Kidney (tissue), 14 donors: ENCODE results near the gene WNT3A. TPM values are rescaled to one million over a fixed set of nuclear protein-coding genes. Genes with fewer than 3 reads are reported as not detected.
"Not testable (repeated sequence)": the region's sequence is repeated elsewhere in the genome, so short reads cannot be mapped to it uniquely, and the experiment has no call there.

Experiments
- DNase-seq, 5 donors: peaks; one replicate each; pipeline ENCODE4 v3.0.0-alpha.2; 2013 to 2020
- FAIRE-seq: peaks from 2 replicates; lab custom pipeline; 2012; peaks lifted over from hg19 to GRCh38; lab: Jason Lieb, UNC
- H3K27ac ChIP-seq, 2 donors: one replicate each; pipeline ENCODE4 v1.7.0; 2013; ENCODE audit warnings: low read depth in 2 of 2, low read length in 2 of 2, inconsistent platforms in 1 of 2
- H3K27me3 ChIP-seq: one replicate; pipeline ENCODE4 v1.7.1; 2013; ENCODE audit warnings: low read length, inconsistent platforms; ENCODE audit not compliant: control insufficient read depth, insufficient read depth
- H3K36me3 ChIP-seq, 3 donors: one replicate each; pipeline versions ENCODE4 v1.7.0 to v1.7.1; 2013; ENCODE audit warnings: low read length in 3 of 3, control low read depth in 1 of 3, inconsistent platforms in 1 of 3; ENCODE audit not compliant: insufficient read depth in 3 of 3, control insufficient read depth in 2 of 3
- H3K4me1 ChIP-seq, 3 donors: one replicate each; pipeline versions ENCODE4 v1.7.0 to v1.7.1; 2013; ENCODE audit warnings: low read length in 3 of 3, inconsistent platforms in 1 of 3, low read depth in 1 of 3; ENCODE audit not compliant: control insufficient read depth in 2 of 3, insufficient read depth in 2 of 3
- H3K4me3 ChIP-seq, 3 donors: one replicate each; pipeline versions ENCODE4 v1.7.0 to v1.8.1; 2013; ENCODE audit warnings: low read length in 3 of 3, control low read depth in 1 of 3, inconsistent platforms in 1 of 3
- H3K9ac ChIP-seq, 3 donors: one replicate each; pipeline versions ENCODE4 v1.7.0 to v1.7.1; 2013; ENCODE audit warnings: low read length in 3 of 3, control low read depth in 1 of 3, inconsistent platforms in 1 of 3
- H3K9me3 ChIP-seq, 3 donors: one replicate each; pipeline versions ENCODE4 v1.7.0 to v1.7.1; 2013; ENCODE audit warnings: low read length in 3 of 3, control low read depth in 1 of 3, inconsistent platforms in 1 of 3; ENCODE audit not compliant: control insufficient read depth in 2 of 3, insufficient read depth in 1 of 3
- intact Hi-C: fragments of 100-400 bp; cut with DNase I; formaldehyde crosslinking; loops from one replicate; pipeline ENCODE4 v1.11.1; 2022
- polyA plus RNA-seq: library from polyadenylated mRNA; stranded (reverse); fragments of 350-450 nt; fragmentation: Illumina TruSeq; extraction: RNeasy Lipid Tissue Mini Kit (QIAGEN cat#74804); gene quantifications from one replicate; pipeline ENCODE4 v1.2.3, GENCODE V29; 2014; ENCODE audit warnings: low read depth, low replicate concordance; ENCODE audit not compliant: insufficient read depth
- total RNA-seq: library from RNA; stranded (reverse); fragmentation: NEBNext Ultra II Directional; extraction: Animal tissue kit (Norgen Biotek cat#: 25700); gene quantifications from one replicate; pipeline ENCODE4 v1.2.1, GENCODE V29; 2021
- TF ChIP-seq, protein P1 (sequence below): IDR thresholded peaks from 3 replicates; pipeline ENCODE4 v1.5.1; 2012; ENCODE audit warnings: mild to moderate bottlenecking, moderate library complexity, borderline replicate concordance; ENCODE audit not compliant: insufficient read depth; ENCODE audit errors: extremely low read depth
- donor health status: control.
- donor health status: control.
- donor health status: control.
- donor health status: control.
- donor health status: control.
- donor health status: DM: yes; HTN: yes; CAD: no.
- donor health status: Normal renal cell carcinoma (clear cell type).

WNT3A gene
- total and polyA plus RNA-seq, 2 donors from 2014 or later: not detected

DNA sequence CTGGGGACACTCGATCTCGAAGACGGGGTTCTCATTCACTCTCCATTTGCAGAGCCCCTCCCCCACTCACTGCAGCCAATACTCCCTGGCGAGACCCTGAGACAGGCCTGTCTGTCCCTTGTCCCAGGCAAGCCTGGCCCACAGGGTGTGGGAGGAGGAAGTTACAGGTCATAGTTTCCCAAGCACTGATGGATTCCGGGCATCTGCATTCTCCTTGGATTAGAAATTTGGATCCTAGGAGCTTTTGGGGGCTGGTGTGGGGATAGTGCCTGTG lies 11.3 kb downstream of the WNT3A start:
- H3K4me1 ChIP-seq: no peaks in the 10 kb centered on the region
- no peak overlapping the region for H3K27ac ChIP-seq
- no peak overlapping the region for H3K4me3 ChIP-seq
- H3K36me3 ChIP-seq: no peaks in the 10 kb centered on the region
- no peak for FAIRE-seq
- no peak overlapping the region for H3K9ac ChIP-seq
- TF ChIP-seq, protein P1, sequence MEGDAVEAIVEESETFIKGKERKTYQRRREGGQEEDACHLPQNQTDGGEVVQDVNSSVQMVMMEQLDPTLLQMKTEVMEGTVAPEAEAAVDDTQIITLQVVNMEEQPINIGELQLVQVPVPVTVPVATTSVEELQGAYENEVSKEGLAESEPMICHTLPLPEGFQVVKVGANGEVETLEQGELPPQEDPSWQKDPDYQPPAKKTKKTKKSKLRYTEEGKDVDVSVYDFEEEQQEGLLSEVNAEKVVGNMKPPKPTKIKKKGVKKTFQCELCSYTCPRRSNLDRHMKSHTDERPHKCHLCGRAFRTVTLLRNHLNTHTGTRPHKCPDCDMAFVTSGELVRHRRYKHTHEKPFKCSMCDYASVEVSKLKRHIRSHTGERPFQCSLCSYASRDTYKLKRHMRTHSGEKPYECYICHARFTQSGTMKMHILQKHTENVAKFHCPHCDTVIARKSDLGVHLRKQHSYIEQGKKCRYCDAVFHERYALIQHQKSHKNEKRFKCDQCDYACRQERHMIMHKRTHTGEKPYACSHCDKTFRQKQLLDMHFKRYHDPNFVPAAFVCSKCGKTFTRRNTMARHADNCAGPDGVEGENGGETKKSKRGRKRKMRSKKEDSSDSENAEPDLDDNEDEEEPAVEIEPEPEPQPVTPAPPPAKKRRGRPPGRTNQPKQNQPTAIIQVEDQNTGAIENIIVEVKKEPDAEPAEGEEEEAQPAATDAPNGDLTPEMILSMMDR: no peak
- H3K27me3 ChIP-seq: no peaks in the 10 kb centered on the region
- no peaks in the 10 kb centered on the region for H3K9me3 ChIP-seq
- no peak for DNase-seq
- intact Hi-C loops: no loop called here

DNA sequence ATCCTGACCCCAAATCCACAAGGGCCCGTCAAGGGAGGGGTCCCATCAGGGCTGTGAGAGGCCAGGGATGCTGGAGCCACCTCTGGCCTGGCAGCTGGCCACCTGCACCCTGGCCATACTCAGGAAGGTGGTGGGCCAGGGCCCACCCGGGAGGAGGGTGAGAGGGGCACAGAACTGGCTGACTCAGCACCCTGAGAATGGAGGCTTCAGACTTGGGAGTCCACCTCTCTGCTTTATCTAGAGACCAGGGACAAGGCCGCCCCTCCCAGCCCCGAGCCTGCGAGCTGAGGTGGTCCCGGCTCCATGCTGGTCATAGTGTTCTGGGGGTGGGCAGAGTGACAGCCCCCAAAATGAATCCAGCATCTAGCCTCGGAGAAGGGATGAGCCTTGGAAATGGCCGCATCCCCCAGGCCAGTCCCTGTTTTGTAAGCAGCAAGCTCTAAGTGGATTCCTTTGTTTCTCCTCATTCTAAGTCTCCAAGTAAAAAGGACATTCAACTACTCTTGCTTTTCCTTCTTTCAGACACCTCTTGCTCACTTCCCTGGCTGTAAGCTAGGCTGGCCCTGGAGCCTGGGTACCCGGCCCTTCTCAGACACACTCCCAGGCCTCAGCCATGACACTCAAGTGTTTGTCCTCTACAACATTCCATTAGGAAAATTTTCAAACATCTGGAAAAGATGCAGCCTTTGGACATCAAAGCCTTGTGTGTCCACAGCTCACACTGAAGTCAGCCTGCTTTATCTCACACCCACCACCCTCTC lies 12.3 kb downstream of the WNT3A start:
- FAIRE-seq (no peak), DNase-seq (no peak)
- Histone ChIP-seq H3K27ac (no peak overlapping the region), H3K4me1 (no peaks in the 10 kb centered on the region), H3K27me3 (no peaks in the 10 kb centered on the region), H3K4me3 (no peak overlapping the region), H3K9ac (no peak overlapping the region), H3K36me3 (no peaks in the 10 kb centered on the region), H3K9me3 (no peaks in the 10 kb centered on the region)
- intact Hi-C loops: no loop called here
- TF ChIP-seq, protein P1: no peak

DNA sequence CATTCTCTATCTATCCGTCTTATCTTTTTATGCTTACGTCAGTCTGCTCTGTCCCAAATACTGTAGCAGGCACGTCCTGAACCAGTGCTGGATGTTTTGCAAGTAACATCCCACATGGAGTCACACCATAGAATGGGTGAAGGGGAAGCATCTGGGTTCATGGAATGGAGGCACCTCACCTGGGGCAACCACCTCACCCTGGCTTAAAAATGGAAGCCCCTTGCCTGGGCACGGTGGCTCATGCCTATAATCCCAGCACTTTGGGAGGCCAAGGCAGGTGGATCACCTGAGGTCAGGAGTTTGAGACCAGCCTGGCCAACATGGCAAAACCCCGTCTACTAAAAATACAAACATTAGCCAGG lies 12.9 kb downstream of the WNT3A start:
- intact Hi-C loops, H3K36me3 ChIP-seq, FAIRE-seq, H3K9ac ChIP-seq, H3K4me1 ChIP-seq, H3K27me3 ChIP-seq, DNase-seq, H3K9me3 ChIP-seq, H3K4me3 ChIP-seq, H3K27ac ChIP-seq: not testable (repeated sequence)

DNA sequence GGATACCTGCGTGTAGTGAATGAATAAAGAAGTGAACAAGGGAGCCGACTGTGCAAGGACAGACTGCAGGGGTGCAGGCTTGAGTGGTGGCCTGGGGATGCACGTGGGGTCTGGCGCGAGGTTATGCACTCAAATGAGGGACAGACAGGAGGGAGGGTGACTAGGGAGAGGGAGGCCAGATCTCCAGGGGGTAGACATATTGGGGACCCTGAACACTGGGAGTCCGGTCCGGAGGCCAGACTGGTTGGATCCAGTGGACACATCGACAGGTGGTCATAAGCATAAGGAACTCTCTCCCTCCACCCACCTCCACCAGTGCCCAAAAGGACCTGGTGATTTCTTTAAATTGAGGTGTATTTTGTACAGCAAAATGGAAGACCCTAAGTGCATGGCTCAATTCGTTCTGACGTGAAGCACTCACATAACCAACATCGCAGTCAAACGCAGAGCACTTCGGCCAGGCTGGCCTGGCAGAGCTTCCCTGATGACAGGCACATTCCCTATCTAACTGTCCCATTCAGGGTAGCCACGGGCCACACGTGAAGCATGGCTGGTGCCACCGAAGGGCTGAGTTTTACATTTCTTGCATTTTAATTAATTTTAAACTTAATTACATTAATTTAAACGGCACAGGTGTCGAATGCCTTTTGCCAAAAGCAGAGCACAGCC lies 14.0 kb downstream of the WNT3A start:
- FAIRE-seq (no peak), DNase-seq (peak in 1 of 5 donors; percentile 23)
- Histone ChIP-seq H3K4me3 (no peak overlapping the region), H3K4me1 (no peaks in the 10 kb centered on the region), H3K36me3 (no peaks in the 10 kb centered on the region), H3K9ac (no peak overlapping the region), H3K27ac (no peak overlapping the region), H3K27me3 (no peaks in the 10 kb centered on the region), H3K9me3 (no peaks in the 10 kb centered on the region)
- intact Hi-C loops: no loop called here
- TF ChIP-seq, protein P1: no peak
